Erythroblast (primary cell): Measurements from ENCODE around the gene TMEM131.
"Not testable (repeated sequence)": the region's sequence is repeated elsewhere in the genome, so short reads cannot be mapped to it uniquely, and the experiment has no call there.

Experiments used
- DNase-seq, 2 experiments: peaks; one replicate each; lab custom pipeline; 2025; lab: John Stamatoyannopoulos, UW
- GATA1 ChIP-seq: IDR thresholded peaks from 2 replicates; pipeline ENCODE4 v1.6.1; 2011; ENCODE audit warnings: low read depth, mild to moderate bottlenecking, control low read depth, low read length, moderate library complexity
- POLR2A ChIP-seq: IDR thresholded peaks from 2 replicates; pipeline ENCODE4 v1.6.1; 2011; ENCODE audit warnings: mild to moderate bottlenecking, low read length

The TMEM131 gene

GRCh38 chr2:97948926-97949325, 46.8 kb downstream of the TMEM131 start:
- no peak for TF ChIP-seq GATA1
- TF ChIP-seq POLR2A = no peak
- no peak for DNase-seq

- no peak for DNase-seq
- no peak for TF ChIP-seq POLR2A
- no peak for TF ChIP-seq GATA1
These were observed 50.0 kb downstream of the TMEM131 start for GRCh38 chr2:97945791-97946190.

GRCh38 chr2:97936881-97937280, 58.9 kb downstream of the TMEM131 start:
- no peak for DNase-seq

GRCh38 chr2:97936199-97936598, 59.5 kb downstream of the TMEM131 start:
- DNase-seq = no peak
- TF ChIP-seq POLR2A (no peak), GATA1 (no peak)

More at GRCh38 chr2:97936881-97937280, 58.9 kb downstream of the TMEM131 start:
- TF ChIP-seq POLR2A (no peak), GATA1 (no peak)

- no peak for TF ChIP-seq GATA1
- no peak for TF ChIP-seq POLR2A
- peak in 1 of 2 experiments; percentile 18 for DNase-seq
These were observed 60.0 kb downstream of the TMEM131 start for GRCh38 chr2:97935719-97936161.

GRCh38 chr2:97932975-97933662, 62.6 kb downstream of the TMEM131 start:
- DNase-seq = no peak
- TF ChIP-seq GATA1 = no peak

- peak in 1 of 2 experiments; percentile 9 for DNase-seq
- no peak for TF ChIP-seq GATA1
- TF ChIP-seq POLR2A = no peak
These were observed 63.9 kb downstream of the TMEM131 start for GRCh38 chr2:97931858-97932225.

- TF ChIP-seq POLR2A (no peak), GATA1 (no peak)
These were observed 64.5 kb downstream of the TMEM131 start for GRCh38 chr2:97931118-97931857.

GRCh38 chr2:97928591-97928990, 67.2 kb downstream of the TMEM131 start:
- no peak for TF ChIP-seq POLR2A
- TF ChIP-seq GATA1 = no peak
- DNase-seq = no peak

More at GRCh38 chr2:97931118-97931857, 64.5 kb downstream of the TMEM131 start:
- DNase-seq = no peak

- TF ChIP-seq POLR2A (no peak), GATA1 (no peak)
- no peak for DNase-seq
These were observed 68.8 kb downstream of the TMEM131 start for GRCh38 chr2:97926946-97927345.

- no peak for TF ChIP-seq GATA1
- TF ChIP-seq POLR2A = no peak
These were observed 71.6 kb downstream of the TMEM131 start for GRCh38 chr2:97924194-97924593.

GRCh38 chr2:97919858-97920257, 75.9 kb downstream of the TMEM131 start:
- DNase-seq = no peak
- TF ChIP-seq POLR2A (no peak), GATA1 (no peak)

More at GRCh38 chr2:97924194-97924593, 71.6 kb downstream of the TMEM131 start:
- no peak for DNase-seq

GRCh38 chr2:97918818-97919217, 76.9 kb downstream of the TMEM131 start:
- DNase-seq = no peak
- TF ChIP-seq POLR2A = no peak
- TF ChIP-seq GATA1 = no peak

GRCh38 chr2:97917668-97918067, 78.1 kb downstream of the TMEM131 start:
- not testable (repeated sequence) for DNase-seq
